ENCODE data around the gene NR2F1-AS1. TPM values are rescaled to one million over a fixed set of nuclear protein-coding genes. Genes with fewer than 3 reads are reported as not detected.

NR2F1-AS1 gene
- total and polyA plus RNA-seq, 2 experiments from 2014 or later, result 8.3 to 36.0 TPM

GRCh38 chr5:93585767-93586385, 4.9 kb upstream of the NR2F1-AS1 start:
- WGBS, 2 experiments (ENCODE audit: low coverage in 1 of 2, low lambda C conversion rate in 2 of 2, missing lambda C conversion rate in 2 of 2), result 41 to 43% methylated on average over 13 of the region's 13 CpGs
- Histone ChIP-seq H3K9me3 (ENCODE audit: low read depth) (no peaks in the 10 kb centered on the region), H3F3A (ENCODE audit: insufficient read depth) (peaks cover 17% of the 10 kb centered on the region), H3K4me3 (peak overlapping the region; percentile 98), H4K20me1 (ENCODE audit: insufficient read depth) (no peaks in the 10 kb centered on the region), H3K9me2 (ENCODE audit: insufficient read depth) (no peaks in the 10 kb centered on the region), H3K27me3 (replicated peaks; ENCODE audit: insufficient read depth) (no peaks in the 10 kb centered on the region), H3K36me3 (ENCODE audit: low read depth) (no peaks in the 10 kb centered on the region), H3K4me1 (ENCODE audit: insufficient read depth) (peaks cover 18% of the 10 kb centered on the region; the same call in 1 of the 2 replicates), H3K79me2 (ENCODE audit: insufficient read depth) (peaks cover 63% of the 10 kb centered on the region), H2AFZ (peak overlapping the region; percentile 60), H3K27ac (no peak overlapping the region), H3K9ac (peak overlapping the region; percentile 69), H3K4me2 (ENCODE audit: unreplicated experiment) (peak overlapping the region; percentile 88)
- TF ChIP-seq EZH2 (IDR thresholded peaks at IDR 0.05; ENCODE audit: insufficient read depth, poor library complexity, severe bottlenecking), result no peak
- TF ChIP-seq EZH2phosphoT487 (IDR thresholded peaks at IDR 0.05; ENCODE audit: insufficient read depth, low read depth), result no peak
- in situ Hi-C loops (cut with MboI), result loop anchor here (10.0 to 25.0 kb wide), 2 partner anchors 329 to 1274 kb away; no protein-coding TSS in a partner anchor
- peak; percentile 43 for DNase-seq

GRCh38 chr5:93585041-93585766, 4.2 kb upstream of the NR2F1-AS1 start:
- H4K20me1 ChIP-seq (ENCODE audit: insufficient read depth), result no peaks in the 10 kb centered on the region
- peaks cover 17% of the 10 kb centered on the region for H3F3A ChIP-seq (ENCODE audit: insufficient read depth)
- H3K4me2 ChIP-seq (ENCODE audit: unreplicated experiment), result peak overlapping the region; percentile 88
- in situ Hi-C loops (cut with MboI), result loop anchor here (10.0 to 25.0 kb wide), 2 partner anchors 330 to 1273 kb away; no protein-coding TSS in a partner anchor
- H3K36me3 ChIP-seq (ENCODE audit: low read depth), result no peaks in the 10 kb centered on the region
- peaks cover 63% of the 10 kb centered on the region for H3K79me2 ChIP-seq (ENCODE audit: insufficient read depth)
- peak overlapping the region; percentile 73 for H2AFZ ChIP-seq
- peak overlapping the region; percentile 69 for H3K9ac ChIP-seq
- TF ChIP-seq EZH2phosphoT487 (IDR thresholded peaks at IDR 0.05; ENCODE audit: insufficient read depth, low read depth), result no peak
- no peak for TF ChIP-seq EZH2 (IDR thresholded peaks at IDR 0.05; ENCODE audit: insufficient read depth, poor library complexity, severe bottlenecking)
- DNase-seq, result peak; percentile 66
- no peaks in the 10 kb centered on the region for H3K9me2 ChIP-seq (ENCODE audit: insufficient read depth)
- H3K4me1 ChIP-seq (ENCODE audit: insufficient read depth), result peaks cover 15% of the 10 kb centered on the region; the same call in 1 of the 2 replicates
- WGBS, 2 experiments (ENCODE audit: low coverage in 1 of 2, low lambda C conversion rate in 2 of 2, missing lambda C conversion rate in 2 of 2), result 3 to 5% methylated on average over 26 to 60 of the region's 70 CpGs
- H3K27ac ChIP-seq, result no peak overlapping the region
- H3K4me3 ChIP-seq, result peak overlapping the region; percentile 98
- H3K27me3 ChIP-seq (replicated peaks; ENCODE audit: insufficient read depth), result no peaks in the 10 kb centered on the region
- no peaks in the 10 kb centered on the region for H3K9me3 ChIP-seq (ENCODE audit: low read depth)

- Histone ChIP-seq H3K79me2 (ENCODE audit: insufficient read depth) (peaks cover 63% of the 10 kb centered on the region), H3F3A (ENCODE audit: insufficient read depth) (peaks cover 17% of the 10 kb centered on the region), H4K20me1 (ENCODE audit: insufficient read depth) (no peaks in the 10 kb centered on the region), H3K9me2 (ENCODE audit: insufficient read depth) (no peaks in the 10 kb centered on the region), H3K9me3 (ENCODE audit: low read depth) (no peaks in the 10 kb centered on the region), H3K9ac (peak overlapping the region; percentile 84), H3K36me3 (ENCODE audit: low read depth) (no peaks in the 10 kb centered on the region), H3K27me3 (replicated peaks; ENCODE audit: insufficient read depth) (no peaks in the 10 kb centered on the region), H3K4me1 (ENCODE audit: insufficient read depth) (peaks cover 15% of the 10 kb centered on the region; the same call in 1 of the 2 replicates), H3K4me2 (ENCODE audit: unreplicated experiment) (no peak overlapping the region), H2AFZ (peak overlapping the region; percentile 46; the same call in 1 of the 2 replicates), H3K4me3 (peak overlapping the region; percentile 98), H3K27ac (peak overlapping the region; percentile 59; the same call in 1 of the 2 replicates)
- no peak for TF ChIP-seq EZH2phosphoT487 (IDR thresholded peaks at IDR 0.05; ENCODE audit: insufficient read depth, low read depth)
- TF ChIP-seq EZH2 (IDR thresholded peaks at IDR 0.05; ENCODE audit: insufficient read depth, poor library complexity, severe bottlenecking), result no peak
- WGBS, 2 experiments (ENCODE audit: low coverage in 1 of 2, low lambda C conversion rate in 2 of 2, missing lambda C conversion rate in 2 of 2), result 2% methylated on average over 35 of the region's 48 CpGs; no CpG with 5 or more reads in 1 of the 2 experiments
- in situ Hi-C loops (cut with MboI), result loop anchor here (10.0 to 25.0 kb wide), 2 partner anchors 330 to 1272 kb away; no protein-coding TSS in a partner anchor
- DNase-seq, result peak; percentile 65
Measured at GRCh38 chr5:93584596-93585040, 3.6 kb upstream of the NR2F1-AS1 start.
